Urinary bladder (tissue), 4 donors: ENCODE measurements around the gene TMEM272. TPM values are rescaled to one million over a fixed set of nuclear protein-coding genes. Genes with fewer than 3 reads are reported as not detected.

Experiments used
- DNase-seq: peaks from one replicate; pipeline ENCODE4 v3.0.0-alpha.2; 2015; ENCODE audit errors: extremely low spot score
- H3K27ac ChIP-seq: one replicate; pipeline ENCODE4 v1.5.1; 2013; ENCODE audit warnings: low read depth, mild to moderate bottlenecking, moderate library complexity
- H3K36me3 ChIP-seq: one replicate; pipeline ENCODE4 v1.6.1; 2013; ENCODE audit warnings: mild to moderate bottlenecking, moderate library complexity; ENCODE audit not compliant: insufficient read depth
- H3K4me1 ChIP-seq: one replicate; pipeline ENCODE4 v1.6.1; 2013; ENCODE audit warnings: mild to moderate bottlenecking, moderate library complexity; ENCODE audit not compliant: insufficient read depth
- H3K4me3 ChIP-seq: one replicate; pipeline ENCODE4 v1.5.1; 2013; ENCODE audit warnings: low read depth, low read length
- WGBS: extraction: QIAGEN DNeasy Blood & Tissue Kit; methylation state at CpG from one replicate; pipeline ENCODE4 v1.1.7; 2013; 5-methylcytosine and 5-hydroxymethylcytosine counted together
- polyA plus RNA-seq: library from polyadenylated mRNA; stranded (reverse); fragments of 200-250 nt; gene quantifications from one replicate; pipeline ENCODE4 v1.2.3, GENCODE V29; 2013
- total RNA-seq: library from RNA; depleted of rRNA; stranded (reverse); fragments of >200 nt; gene quantifications from one replicate; pipeline ENCODE4 v1.2.3, GENCODE V29; 2014
- donor health status: healthy with polysubstance abuse.
- donor health status: healthy.

TMEM272 gene
- total and polyA plus RNA-seq, 2 donors, result not detected

DNA sequence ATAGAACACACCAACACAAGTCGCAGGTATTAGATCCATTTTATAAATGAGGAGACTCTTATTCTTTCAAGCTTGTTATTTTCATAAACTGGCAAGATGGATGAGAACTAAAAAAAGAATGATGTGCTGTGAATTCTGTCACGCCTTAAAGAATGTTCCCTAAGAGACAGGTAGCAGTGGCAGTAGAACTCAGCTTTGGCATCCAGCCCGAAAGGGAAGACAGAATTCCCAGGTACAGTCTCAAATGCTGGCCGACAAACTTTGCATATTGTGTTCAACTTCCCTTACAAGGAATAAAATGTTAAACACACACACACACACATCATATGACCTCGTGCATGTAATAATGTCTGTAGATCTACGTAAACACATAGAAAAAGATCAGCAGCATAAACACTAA lies 3.2 kb downstream of the TMEM272 start:
- DNase-seq, result no peak
- no peaks in the 10 kb centered on the region for H3K4me1 ChIP-seq
- H3K27ac ChIP-seq, result no peak overlapping the region
- WGBS, result 73% methylated on average over 6 of the region's 6 CpGs
- H3K4me3 ChIP-seq, result no peak overlapping the region
- no peaks in the 10 kb centered on the region for H3K36me3 ChIP-seq

DNA sequence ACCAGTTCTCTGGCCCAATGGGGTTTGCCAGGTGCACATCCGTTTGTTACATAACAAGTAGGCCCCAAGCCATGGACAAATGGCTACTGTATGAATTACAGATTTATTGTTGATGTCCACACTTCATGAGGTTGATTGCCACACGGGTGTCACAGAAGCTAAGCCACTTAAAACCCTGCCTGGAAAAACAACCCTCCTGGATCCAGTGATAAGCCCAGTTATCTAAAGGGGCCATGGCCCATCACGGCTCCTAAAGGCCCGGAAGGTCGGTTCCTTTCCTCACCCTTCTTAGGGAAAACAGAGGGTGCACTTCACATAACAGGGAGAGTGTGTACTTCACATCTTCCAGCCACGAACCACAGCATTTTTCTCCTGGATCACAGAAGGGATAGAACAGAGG lies 4.1 kb downstream of the TMEM272 start:
- no peak for DNase-seq
- H3K4me1 ChIP-seq, result no peaks in the 10 kb centered on the region
- 85% methylated on average over 6 of the region's 6 CpGs for WGBS

DNA sequence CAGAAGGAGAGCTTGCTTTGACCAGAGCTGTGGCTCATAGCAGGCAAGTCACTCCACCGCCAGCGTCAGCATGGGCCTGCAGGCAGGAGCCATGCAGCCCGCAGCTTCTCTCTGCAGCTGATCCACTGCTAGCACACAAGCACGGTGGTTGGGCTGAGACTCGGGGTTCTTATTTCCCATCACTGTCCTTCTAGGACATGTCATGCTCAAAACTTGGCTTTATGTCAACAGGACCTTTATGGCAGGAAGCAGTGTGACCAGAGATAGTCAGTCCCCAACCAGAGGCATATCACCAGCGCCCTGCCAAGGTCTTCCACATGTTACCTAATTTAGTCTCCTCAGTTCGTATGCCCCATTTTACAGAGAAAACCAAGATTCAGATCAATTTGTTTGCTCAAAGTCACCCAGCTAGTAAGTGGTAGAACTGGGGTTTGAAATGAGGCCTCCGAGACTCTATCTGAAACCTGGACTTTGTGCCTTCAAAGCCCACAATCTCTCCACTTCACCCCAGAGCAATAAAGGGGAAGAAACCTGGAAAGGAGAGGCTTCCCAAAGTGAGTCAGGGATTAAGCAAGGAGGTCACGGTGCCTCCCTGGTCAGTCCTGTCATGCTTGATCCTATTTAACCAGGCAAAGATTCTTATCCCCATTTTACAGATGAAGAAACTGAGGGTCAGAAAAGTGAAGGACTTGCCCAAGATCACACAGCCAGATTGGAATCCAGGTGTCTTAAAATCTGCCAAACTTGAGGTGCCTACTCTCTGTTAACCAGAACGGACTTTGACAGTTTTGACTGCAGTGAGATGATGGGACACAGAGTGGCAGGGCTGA lies 5.1 kb downstream of the TMEM272 start:
- no peak for DNase-seq
- H3K36me3 ChIP-seq, result no peaks in the 10 kb centered on the region
- no peak overlapping the region for H3K4me3 ChIP-seq
- WGBS, result 87% methylated on average over 10 of the region's 10 CpGs
- H3K4me1 ChIP-seq, result no peaks in the 10 kb centered on the region
- no peak overlapping the region for H3K27ac ChIP-seq

More for the DNA sequence above, 4.1 kb downstream of the TMEM272 start:
- no peaks in the 10 kb centered on the region for H3K36me3 ChIP-seq
- H3K27ac ChIP-seq, result no peak overlapping the region
- H3K4me3 ChIP-seq, result no peak overlapping the region

DNA sequence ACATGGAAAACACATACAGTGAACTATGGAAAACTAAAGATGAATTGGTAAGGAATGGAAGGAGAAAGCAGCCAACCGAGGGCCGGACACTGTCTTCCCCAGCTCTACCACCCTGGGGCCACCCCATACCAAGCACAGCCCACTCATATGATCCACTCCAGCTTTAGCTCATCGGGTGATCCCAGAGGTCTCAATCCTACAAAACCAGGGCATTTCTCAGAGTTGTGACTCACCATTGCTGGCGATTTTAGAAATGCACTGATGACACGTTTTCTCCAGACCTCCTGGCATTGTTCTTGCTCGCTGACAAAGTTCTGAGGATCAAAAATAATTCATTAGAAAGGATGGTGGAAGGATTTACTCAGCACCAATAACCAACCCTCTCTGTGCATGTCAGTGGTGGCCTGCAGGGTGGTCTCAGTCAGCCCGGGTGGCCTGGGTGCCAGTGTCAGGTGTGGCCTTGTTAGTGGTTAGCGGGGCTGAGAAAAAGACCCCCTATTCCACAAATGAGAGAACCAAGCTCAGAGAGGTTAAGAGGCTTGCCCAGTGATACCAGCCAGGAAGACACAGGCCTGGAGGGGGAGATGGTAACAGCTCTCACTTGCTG lies 6.6 kb downstream of the TMEM272 start:
- no peaks in the 10 kb centered on the region for H3K36me3 ChIP-seq
- 91% methylated on average over 8 of the region's 8 CpGs for WGBS
- DNase-seq, result no peak

DNA sequence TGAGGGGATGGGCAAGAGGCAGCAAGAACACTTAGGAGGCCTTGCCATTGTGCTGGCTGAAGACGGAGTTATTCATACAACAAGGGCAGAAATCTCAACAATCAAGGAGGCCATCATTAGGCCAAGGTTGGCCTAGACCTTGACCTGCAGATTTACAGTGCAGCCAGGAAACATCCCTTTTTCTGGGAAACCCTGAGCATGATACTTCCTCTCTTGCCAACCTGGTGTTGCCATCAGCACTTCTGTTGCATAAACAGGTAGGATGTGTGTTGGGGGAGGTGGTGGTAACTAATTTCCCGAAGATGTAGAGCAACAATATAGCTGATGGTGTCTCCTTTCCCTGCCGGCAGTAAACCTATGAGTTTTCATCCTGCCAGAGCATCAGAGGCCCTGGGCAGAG lies 8.0 kb downstream of the TMEM272 start:
- DNase-seq, result no peak
- Histone ChIP-seq H3K4me1 (no peaks in the 10 kb centered on the region), H3K27ac (no peak overlapping the region), H3K36me3 (no peaks in the 10 kb centered on the region), H3K4me3 (no peak overlapping the region)
- WGBS, result 90% methylated on average over 3 of the region's 3 CpGs

More for the DNA sequence above, 6.6 kb downstream of the TMEM272 start:
- no peak overlapping the region for H3K4me3 ChIP-seq
- H3K27ac ChIP-seq, result no peak overlapping the region
- H3K4me1 ChIP-seq, result no peaks in the 10 kb centered on the region

DNA sequence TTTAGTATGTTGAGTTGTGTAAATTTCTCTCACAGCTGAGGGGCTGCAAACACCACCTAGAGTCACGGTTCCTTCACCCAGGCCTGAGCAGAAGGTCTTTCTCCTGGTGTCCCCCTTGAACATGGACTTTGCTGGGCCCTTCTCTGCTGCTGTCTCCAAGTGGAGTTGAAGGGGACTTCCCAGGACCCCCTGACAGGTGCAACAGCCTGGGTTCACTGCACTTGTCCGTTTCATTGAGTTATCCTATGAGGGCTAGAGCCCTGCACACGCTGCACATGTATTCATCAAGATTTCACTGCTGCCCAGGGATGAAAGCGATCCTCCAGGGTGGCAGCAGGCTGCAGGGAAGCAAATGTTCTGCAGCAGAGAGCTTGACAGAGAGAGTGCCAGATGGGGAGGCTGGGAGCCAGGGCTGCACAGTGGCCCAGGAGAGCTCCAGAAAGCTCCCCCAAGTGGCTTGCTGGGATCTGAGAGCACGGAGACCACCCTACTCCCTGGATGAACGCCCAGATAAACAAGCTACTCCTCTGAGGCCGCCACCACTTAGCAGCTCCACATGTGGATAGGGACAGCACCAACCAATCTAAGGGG lies 10.3 kb downstream of the TMEM272 start:
- no peak overlapping the region for H3K4me3 ChIP-seq
- no peak for DNase-seq
- H3K4me1 ChIP-seq, result no peaks in the 10 kb centered on the region
- no peaks in the 10 kb centered on the region for H3K36me3 ChIP-seq
- H3K27ac ChIP-seq, result no peak overlapping the region
- WGBS, result 61% methylated on average over 7 of the region's 7 CpGs

DNA sequence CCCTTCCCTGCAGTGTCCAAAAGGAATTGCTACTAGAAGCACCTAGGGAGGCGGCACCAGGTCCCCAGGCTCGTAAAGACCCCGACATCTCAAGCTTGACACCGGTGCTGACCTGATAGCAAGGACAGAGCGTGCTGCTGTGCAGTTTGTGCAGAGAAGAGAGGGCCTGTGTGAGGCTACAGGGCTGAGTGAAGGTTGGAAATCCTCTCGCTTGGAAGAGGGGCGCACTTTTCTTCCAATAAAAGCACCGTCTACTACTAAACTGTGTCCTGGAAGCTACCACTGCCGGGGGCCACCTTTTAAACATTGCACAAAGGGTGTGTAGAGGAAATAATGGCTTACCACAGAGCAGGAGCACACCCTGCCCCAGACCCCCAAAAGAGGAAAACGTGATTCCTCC lies 11.0 kb downstream of the TMEM272 start:
- 72% methylated on average over 10 of the region's 10 CpGs for WGBS
- Histone ChIP-seq H3K36me3 (no peaks in the 10 kb centered on the region), H3K27ac (no peak overlapping the region), H3K4me1 (no peaks in the 10 kb centered on the region), H3K4me3 (no peak overlapping the region)
- DNase-seq, result no peak

DNA sequence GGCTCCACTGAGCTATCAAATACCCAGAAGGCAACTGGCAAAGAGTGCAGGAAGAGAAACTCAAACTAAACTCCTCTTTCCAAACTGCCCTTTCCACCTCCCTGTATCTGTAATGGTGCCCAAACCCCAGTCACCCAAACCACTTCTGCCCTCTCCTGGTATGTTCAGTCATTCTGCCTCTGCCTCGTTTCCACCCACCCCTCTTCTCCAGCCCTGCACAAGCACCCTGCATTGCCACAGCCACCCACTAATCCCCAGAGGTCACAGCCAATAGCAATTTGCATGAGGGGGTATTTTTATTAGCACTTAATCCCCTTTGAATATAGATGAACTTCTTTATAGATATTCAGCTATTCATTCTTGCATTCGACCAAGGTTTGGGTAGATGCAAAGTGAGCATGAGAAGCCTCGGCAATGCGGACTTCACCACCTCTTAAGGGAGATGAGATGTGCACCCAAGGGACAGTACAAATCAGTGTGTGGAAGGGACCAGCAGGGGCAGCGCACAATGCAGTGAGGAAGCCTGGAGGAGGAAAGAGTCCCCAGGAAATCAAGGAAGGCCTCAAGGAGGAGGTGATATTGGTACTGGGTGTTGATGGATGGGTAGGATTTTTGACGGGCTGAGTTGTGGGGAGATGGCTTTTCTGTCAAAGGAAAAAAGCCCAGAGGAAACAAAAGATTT lies 12.4 kb downstream of the TMEM272 start:
- DNase-seq, result no peak
- Histone ChIP-seq H3K4me1 (no peaks in the 10 kb centered on the region), H3K36me3 (no peaks in the 10 kb centered on the region), H3K4me3 (no peak overlapping the region), H3K27ac (no peak overlapping the region)
- WGBS, result 72% methylated on average over 6 of the region's 6 CpGs

DNA sequence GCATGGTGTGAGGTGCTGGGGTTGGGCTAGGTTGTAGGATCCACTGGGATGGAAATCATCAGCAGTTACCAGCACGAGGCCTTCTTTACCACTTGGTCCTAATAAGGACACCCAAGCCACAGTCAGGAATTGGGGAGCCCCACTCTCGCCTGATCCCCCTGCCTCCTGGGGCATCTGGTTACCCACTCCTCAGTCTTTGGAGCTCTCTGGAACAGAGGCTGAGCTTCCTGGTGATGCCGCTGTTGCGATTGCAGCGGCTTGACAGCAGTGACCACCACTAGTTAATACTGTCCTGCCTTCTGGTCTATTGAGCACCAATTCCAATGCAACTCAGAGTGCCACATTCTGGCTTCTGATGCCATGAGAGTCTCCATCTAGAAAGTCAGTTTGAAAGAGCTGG lies 13.5 kb downstream of the TMEM272 start:
- WGBS, result 94% methylated on average over 5 of the region's 5 CpGs
- no peaks in the 10 kb centered on the region for H3K4me1 ChIP-seq
- DNase-seq, result no peak
- H3K27ac ChIP-seq, result no peak overlapping the region
- no peaks in the 10 kb centered on the region for H3K36me3 ChIP-seq
- no peak overlapping the region for H3K4me3 ChIP-seq

DNA sequence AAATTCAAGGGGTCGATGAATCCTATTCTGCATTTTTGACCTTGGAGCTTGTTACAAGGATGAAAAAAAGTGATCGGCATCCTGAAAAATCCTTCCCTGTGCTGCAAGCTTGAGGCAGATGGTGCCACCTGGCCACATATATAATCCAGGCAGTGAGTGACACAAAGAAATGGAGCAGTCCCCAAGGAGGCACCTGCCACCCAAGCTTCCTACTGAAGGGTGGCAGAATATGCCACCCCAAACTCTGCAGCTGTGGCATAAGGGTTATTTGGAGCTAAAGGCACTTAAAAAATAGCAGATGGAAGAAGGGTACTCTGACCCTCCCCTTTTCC lies 15.4 kb downstream of the TMEM272 start:
- Histone ChIP-seq H3K4me3 (no peak overlapping the region), H3K27ac (no peak overlapping the region), H3K36me3 (no peaks in the 10 kb centered on the region), H3K4me1 (no peaks in the 10 kb centered on the region)
- whole genome bisulfite sequencing, result 96% methylated on average over 2 of the region's 2 CpGs
- no peak for DNase-seq

DNA sequence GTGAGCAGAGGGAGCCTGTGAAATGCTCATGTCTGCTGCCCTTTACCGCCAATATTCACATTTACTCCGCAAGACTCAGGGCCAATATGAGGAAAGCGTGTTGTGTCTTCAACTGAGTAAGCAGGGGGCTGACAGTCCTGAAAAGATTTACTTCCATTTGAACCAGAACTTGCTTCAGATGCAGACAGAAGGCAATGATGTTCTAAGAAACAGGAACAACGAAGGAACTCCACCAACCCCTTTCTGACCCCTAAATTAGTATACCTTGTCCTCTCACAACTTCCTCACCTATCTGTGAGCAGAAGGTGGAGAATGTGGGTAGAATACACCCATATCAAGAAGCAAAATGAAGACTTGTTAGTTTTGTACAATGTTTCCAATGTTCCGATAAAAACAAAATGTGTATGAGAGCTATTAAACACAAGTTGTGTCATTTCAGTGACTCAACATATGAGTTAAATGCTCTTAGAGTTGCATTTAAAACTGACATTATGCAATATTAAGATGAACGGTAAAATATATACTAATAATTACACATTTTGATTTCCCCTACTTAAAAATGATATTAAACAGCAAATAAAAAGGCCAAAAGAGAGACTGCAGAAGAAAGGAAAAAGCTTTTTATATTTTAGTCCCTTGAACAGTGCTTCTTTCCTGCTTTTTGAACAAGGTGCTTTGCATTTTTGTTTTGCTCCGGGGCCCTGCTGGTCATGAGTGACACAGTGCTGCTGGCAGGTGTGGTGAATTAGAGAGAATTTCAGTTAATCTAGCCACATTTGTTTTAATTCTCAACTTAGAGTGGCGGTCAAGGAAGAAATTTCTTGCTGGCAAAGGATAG lies 16.0 kb downstream of the TMEM272 start:
- no peaks in the 10 kb centered on the region for H3K36me3 ChIP-seq

DNA sequence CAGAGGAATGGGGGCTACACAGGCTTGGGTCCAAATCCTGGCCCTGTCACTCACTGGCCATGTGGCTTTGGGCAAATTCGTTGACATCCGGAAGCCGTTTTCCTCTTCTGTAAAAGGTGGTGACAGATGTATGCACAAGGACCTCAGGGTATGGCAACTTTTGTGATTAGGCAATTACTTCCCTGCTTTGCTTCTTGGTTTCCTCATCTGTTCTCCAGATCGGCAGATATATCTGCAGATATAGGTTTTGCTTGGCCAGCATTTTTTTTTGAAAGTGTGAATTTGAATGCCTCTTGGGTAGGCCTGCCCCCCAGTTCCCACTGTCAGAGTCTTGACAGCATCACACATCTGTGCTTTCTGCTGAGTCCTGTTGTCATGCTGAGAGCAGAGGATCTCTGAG lies 17.7 kb downstream of the TMEM272 start:
- DNase-seq, result no peak
- Histone ChIP-seq H3K4me3 (no peak overlapping the region), H3K36me3 (no peaks in the 10 kb centered on the region), H3K4me1 (no peaks in the 10 kb centered on the region), H3K27ac (no peak overlapping the region)
- 71% methylated on average over 4 of the region's 4 CpGs for WGBS

More for the DNA sequence above, 16.0 kb downstream of the TMEM272 start:
- no peak for DNase-seq
- H3K27ac ChIP-seq, result no peak overlapping the region
- no peak overlapping the region for H3K4me3 ChIP-seq
- 91% methylated on average over 8 of the region's 8 CpGs for WGBS
- no peaks in the 10 kb centered on the region for H3K4me1 ChIP-seq

DNA sequence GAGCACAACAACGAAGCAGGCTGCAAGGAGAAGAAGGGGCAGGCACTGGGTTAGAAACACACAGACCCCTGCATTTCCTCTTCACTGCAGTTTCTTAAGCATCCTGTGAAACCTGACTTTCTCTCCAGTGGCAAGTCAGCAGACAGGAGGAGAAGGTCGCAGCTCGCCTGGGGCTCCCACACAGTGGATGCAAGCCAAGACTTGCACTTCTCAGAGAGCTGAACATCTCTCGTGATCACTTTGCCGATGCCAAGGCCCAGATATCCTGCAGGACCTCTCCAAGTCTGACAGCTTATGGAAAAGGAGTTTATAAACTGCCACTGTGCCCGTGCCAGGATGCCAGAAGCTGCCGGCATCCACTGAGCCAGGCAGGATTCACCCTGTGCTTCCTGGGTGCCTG lies 18.4 kb downstream of the TMEM272 start:
- Histone ChIP-seq H3K27ac (no peak overlapping the region), H3K4me3 (no peak overlapping the region), H3K36me3 (no peaks in the 10 kb centered on the region), H3K4me1 (no peaks in the 10 kb centered on the region)
- DNase-seq, result no peak
- WGBS, result 20% methylated on average over 7 of the region's 7 CpGs
